ENCODE data around the gene MSN. TPM values are rescaled to one million over a fixed set of nuclear protein-coding genes. Genes with fewer than 3 reads are reported as not detected.

MSN gene
- total RNA-seq, 1 donor from 2014 or later: 107 TPM

- H3K9me3 ChIP-seq (replicated peaks): no peaks in the 10 kb centered on the region
- intact Hi-C loops (cut with micrococcal nuclease): loop anchor here (5.0 kb wide), 1 partner anchor 65 kb away; no protein-coding TSS in a partner anchor
- H3K27ac ChIP-seq (replicated peaks): peak overlapping the region; percentile 96
- H3K27me3 ChIP-seq (ENCODE audit: low read depth): no peaks in the 10 kb centered on the region
- DNase-seq: no peak
- H3K4me3 ChIP-seq: peak overlapping the region; percentile 81
- no peaks in the 10 kb centered on the region for H3K36me3 ChIP-seq
- peaks cover 40% of the 10 kb centered on the region for H3K4me1 ChIP-seq
- no peak for TF ChIP-seq CTCF (IDR thresholded peaks at IDR 0.05; ENCODE audit: borderline replicate concordance)
Measured at GRCh38 chrX:65667157-65667502, 324 bp upstream of the MSN start.

GRCh38 chrX:65668377-65669310, 1.2 kb downstream of the MSN start:
- Histone ChIP-seq H3K27ac (replicated peaks) (peak overlapping the region; percentile 96), H3K4me1 (peaks cover 55% of the 10 kb centered on the region), H3K36me3 (no peaks in the 10 kb centered on the region), H3K27me3 (ENCODE audit: low read depth) (no peaks in the 10 kb centered on the region), H3K9me3 (replicated peaks) (no peaks in the 10 kb centered on the region), H3K4me3 (peak overlapping the region; percentile 81)
- intact Hi-C loops (cut with micrococcal nuclease): loop anchor here (5.0 kb wide), 1 partner anchor 66 kb away; no protein-coding TSS in a partner anchor
- TF ChIP-seq CTCF (IDR thresholded peaks at IDR 0.05; ENCODE audit: borderline replicate concordance): no peak
- peak; percentile 65 for DNase-seq

- Histone ChIP-seq H3K4me1 (peaks cover 81% of the 10 kb centered on the region), H3K27me3 (ENCODE audit: low read depth) (no peaks in the 10 kb centered on the region), H3K36me3 (no peaks in the 10 kb centered on the region), H3K4me3 (peak overlapping the region; percentile 37), H3K9me3 (replicated peaks) (no peaks in the 10 kb centered on the region), H3K27ac (replicated peaks) (peak overlapping the region; percentile 96)
- no peak for TF ChIP-seq CTCF (IDR thresholded peaks at IDR 0.05; ENCODE audit: borderline replicate concordance)
- intact Hi-C loops (cut with micrococcal nuclease): no loop called here
- no peak for DNase-seq
Measured at GRCh38 chrX:65671286-65671685, 3.8 kb downstream of the MSN start.

GRCh38 chrX:65671966-65672365, 4.5 kb downstream of the MSN start:
- Histone ChIP-seq H3K4me1 (peaks cover 85% of the 10 kb centered on the region), H3K36me3 (no peaks in the 10 kb centered on the region), H3K4me3 (peak overlapping the region; percentile 37), H3K27me3 (ENCODE audit: low read depth) (no peaks in the 10 kb centered on the region), H3K27ac (replicated peaks) (peak overlapping the region; percentile 96), H3K9me3 (replicated peaks) (no peaks in the 10 kb centered on the region)
- no peak for TF ChIP-seq CTCF (IDR thresholded peaks at IDR 0.05; ENCODE audit: borderline replicate concordance)
- intact Hi-C loops (cut with micrococcal nuclease): no loop called here
- DNase-seq: no peak

- H3K27ac ChIP-seq (replicated peaks): peak overlapping the region; percentile 96
- no peaks in the 10 kb centered on the region for H3K9me3 ChIP-seq (replicated peaks)
- H3K27me3 ChIP-seq (ENCODE audit: low read depth): no peaks in the 10 kb centered on the region
- no peaks in the 10 kb centered on the region for H3K36me3 ChIP-seq
- DNase-seq: no peak
- peak overlapping the region; percentile 37 for H3K4me3 ChIP-seq
- H3K4me1 ChIP-seq: peaks cover 94% of the 10 kb centered on the region
- TF ChIP-seq CTCF (IDR thresholded peaks at IDR 0.05; ENCODE audit: borderline replicate concordance): no peak
- intact Hi-C loops (cut with micrococcal nuclease): no loop called here
Measured at GRCh38 chrX:65673857-65674203, 6.4 kb downstream of the MSN start.

All from left ventricle myocardium inferior (tissue), 1 donor.